Hepatic stellate cell (primary cell): ENCODE results near the gene TMEM18.

ENCODE experiments used
- DNase-seq: peaks from one replicate; pipeline ENCODE4 v3.0.0; 2011; ENCODE audit warnings: low spot score

TMEM18 gene

DNA sequence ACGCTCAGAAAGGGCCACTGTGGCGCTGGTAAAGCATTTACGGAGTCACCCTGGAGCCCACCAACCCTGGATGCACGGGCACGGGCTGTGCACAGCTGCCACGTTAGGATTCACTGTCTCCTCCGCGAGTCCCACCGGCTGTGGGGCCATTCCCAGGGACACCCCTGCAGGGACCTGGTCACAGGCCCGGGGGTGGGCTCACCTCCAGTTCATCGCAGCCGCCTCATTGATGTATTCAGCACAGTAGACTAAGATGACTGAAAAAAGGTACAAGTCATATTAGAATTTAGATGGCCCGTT lies 4.7 kb downstream of the TMEM18 start:
- DNase-seq = no peak

GRCh38 chr2:671787-672605 lies 5.2 kb downstream of the TMEM18 start:
- no peak for DNase-seq

GRCh38 chr2:671072-671471 lies 6.1 kb downstream of the TMEM18 start:
- DNase-seq = no peak

GRCh38 chr2:670637-671036 lies 6.6 kb downstream of the TMEM18 start:
- no peak for DNase-seq

DNA sequence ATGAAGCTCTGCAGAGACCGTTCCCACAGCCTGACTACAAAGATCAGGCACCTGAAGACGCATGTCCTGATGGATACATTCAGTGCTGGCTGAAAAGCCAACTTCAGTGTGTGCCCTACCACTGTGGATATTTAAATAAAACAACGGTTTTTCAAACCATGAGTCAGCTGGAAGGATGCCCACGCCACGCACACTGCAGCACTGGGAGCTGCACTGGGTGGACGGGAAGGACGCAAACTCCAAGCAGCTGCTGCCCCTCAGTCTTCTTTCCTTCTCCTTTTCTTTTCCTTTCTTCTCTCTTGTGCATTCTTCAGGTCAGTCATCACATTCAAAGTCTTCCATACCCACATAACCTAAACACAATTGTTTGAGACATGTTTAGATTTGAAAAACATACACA lies 7.9 kb downstream of the TMEM18 start:
- no peak for DNase-seq

DNA sequence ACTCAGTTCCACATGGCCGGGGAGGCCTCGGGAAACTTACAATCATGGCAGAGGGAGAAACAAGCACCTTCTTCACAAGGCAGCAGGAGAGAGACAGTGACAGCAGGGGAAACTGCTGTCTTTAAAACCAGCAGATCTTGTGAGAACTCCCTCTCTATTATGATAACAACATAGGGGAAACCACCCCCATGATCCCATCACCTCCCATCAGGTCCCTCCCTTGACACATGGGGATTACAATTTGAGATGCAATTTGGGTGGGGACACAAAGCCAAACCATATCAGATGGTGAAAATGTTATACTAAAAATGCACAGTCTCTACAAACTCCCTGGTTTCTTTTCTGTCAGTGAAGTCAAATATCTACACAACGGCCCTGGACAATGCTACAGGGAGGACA lies 9.2 kb downstream of the TMEM18 start:
- DNase-seq = no peak

DNA sequence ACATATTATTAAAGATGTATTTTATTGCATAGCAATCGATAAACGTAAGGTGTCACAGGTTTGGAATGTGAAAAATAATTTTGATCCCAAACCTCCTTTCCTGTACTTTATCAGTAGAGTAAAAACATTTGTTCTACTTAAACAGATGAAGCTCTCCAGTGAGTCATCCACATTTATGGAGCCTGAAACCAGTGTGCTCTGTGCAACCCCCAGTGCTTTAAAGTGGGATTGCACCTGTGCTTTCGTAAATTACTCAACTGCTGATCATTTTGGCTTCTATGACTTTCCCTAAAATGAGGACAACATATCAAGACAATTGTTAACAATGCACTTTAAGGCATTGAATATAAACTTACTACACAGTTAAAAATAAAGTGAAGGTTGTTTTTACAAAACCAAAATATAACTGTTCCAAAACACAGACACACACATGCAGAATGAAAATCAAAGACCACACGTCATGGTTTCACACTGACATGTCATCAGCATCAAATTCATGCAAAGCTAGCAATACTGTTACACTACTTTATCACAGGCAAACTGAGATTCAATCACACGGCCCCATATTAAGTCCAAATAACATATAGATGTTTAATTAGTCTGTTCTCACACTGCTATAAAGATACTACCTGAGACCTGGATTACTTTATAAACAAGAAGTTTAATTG lies 9.7 kb downstream of the TMEM18 start:
- peak; percentile 79 for DNase-seq

DNA sequence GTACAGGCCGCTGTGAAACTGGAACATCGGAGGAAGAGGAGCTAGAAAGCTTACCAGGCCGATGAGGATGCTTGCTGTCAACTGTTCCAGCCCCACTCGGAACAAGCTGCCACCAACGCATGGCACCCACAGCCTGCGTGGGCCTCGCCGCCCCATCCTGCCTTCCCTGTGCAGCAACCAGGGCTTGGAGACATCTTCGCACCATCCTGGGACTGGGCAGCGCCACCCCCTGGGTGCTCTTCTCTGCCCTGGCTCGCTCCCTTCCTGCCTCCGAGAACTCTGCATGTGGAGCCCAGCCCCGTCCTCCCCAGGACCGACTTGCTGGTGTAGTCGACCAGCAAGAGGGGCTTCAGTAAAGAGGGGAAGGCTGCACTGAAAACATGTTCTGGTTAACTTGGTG lies 10.8 kb downstream of the TMEM18 start:
- no peak for DNase-seq

DNA sequence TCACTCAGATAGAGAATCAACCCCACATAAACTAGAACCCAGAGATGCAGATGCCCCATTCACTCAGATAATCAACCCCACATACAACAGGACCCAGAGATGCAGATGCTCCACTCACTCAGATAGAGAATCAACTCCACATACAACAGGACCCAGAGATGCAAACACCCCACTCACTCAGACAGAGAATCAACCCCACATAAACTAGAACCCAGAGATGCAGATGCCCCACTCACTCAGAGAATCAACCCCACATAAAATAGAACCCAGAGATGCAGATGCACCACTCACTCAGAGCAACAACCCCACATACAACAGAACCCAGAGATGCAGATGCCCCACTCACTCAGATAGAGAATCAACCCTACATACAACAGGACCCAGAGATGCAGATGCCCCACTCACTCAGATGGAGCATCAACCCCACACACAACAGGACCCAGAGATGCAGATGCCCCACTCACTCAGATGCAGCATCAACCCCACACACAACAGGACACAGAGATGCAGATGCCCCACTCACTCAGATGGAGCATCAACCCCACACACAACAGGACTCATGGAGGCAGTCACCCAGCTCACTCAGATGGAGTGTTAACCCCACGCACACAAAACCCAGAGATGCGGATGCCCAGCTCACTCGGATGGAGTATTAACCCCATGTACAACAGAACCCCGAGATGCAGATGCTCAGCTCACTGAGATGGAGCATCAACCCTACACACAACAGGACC lies 11.7 kb downstream of the TMEM18 start:
- no peak for DNase-seq

DNA sequence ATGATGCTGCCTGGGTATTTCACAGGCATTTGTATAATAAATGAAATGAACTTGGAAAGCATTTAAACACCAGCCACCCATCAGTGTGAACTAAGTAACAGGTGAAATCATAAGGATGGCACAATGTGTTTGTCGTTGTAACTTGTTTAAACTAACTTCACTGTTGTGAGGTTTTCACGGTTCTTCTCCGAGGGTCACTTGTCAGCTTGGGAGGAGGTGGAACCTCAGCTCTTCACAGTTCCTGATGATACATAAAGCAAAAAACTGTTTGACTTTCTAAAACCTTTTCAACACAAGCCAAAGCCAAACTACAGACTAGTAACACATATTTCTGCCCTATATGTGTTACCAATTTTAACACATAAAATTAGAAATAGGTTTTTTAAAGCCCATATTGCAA lies 13.1 kb downstream of the TMEM18 start:
- no peak for DNase-seq

DNA sequence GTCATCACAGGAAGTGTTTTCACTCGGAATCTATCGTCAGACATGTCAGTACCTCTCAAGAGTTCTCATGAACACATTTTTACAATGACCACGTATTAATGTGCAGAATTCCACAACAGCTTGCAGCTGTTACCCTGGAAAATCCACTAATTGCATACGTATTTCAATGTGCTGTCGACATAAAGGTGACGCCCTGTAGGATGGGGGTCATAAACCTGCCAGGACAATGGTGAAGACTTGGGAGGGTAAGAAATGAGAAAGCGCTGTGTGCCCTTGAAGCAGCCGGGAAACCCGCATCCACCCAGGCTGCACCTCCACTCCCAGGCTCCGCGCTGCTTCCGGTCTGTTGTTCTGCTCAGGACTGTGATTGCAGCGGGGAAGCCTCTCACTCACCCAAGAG lies 14.0 kb downstream of the TMEM18 start:
- DNase-seq = no peak

GRCh38 chr2:661360-661635 lies 15.9 kb downstream of the TMEM18 start:
- DNase-seq = no peak

GRCh38 chr2:660586-661359 lies 16.4 kb downstream of the TMEM18 start:
- DNase-seq = no peak

- DNase-seq = no peak
Observed at GRCh38 chr2:660029-660428, 17.2 kb downstream of the TMEM18 start.

GRCh38 chr2:658426-658825 lies 18.8 kb downstream of the TMEM18 start:
- DNase-seq = no peak

DNA sequence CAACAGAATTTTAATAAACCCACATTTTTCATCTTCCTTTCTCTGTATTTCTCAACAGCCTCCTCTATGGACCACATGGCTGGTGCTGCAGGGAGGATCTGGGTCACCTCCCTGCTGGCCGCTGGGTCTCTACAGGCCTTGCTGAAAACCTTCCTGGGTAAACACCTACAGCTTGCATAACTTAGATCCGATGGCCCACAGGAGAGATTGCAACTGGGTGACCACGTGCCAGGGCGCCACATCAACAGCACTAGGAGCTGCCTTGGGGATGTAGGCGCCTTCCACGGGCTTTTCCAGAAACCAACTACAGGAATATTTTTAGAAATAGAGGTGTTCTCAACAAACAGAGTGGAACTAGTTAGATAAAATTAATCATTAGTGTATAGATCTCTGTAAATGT lies 19.4 kb downstream of the TMEM18 start:
- DNase-seq = no peak

- no peak for DNase-seq
Observed at GRCh38 chr2:656676-657075, 20.5 kb downstream of the TMEM18 start.

- no peak for DNase-seq
Observed at GRCh38 chr2:655626-656025, 21.6 kb downstream of the TMEM18 start.

- no peak for DNase-seq
Observed at GRCh38 chr2:654896-655295, 22.3 kb downstream of the TMEM18 start.

- DNase-seq = no peak
Observed at GRCh38 chr2:653645-654425, 23.4 kb downstream of the TMEM18 start.

GRCh38 chr2:652881-653480 lies 24.2 kb downstream of the TMEM18 start:
- DNase-seq = no peak

- DNase-seq = no peak
Observed at GRCh38 chr2:651951-652373, 25.2 kb downstream of the TMEM18 start.
